ENCODE data around the gene TPST2. TPM values are rescaled to one million over a fixed set of nuclear protein-coding genes. Genes with fewer than 3 reads are reported as not detected.
"Not testable (repeated sequence)": the region's sequence is repeated elsewhere in the genome, so short reads cannot be mapped to it uniquely, and the experiment has no call there.

Gene TPST2
- total RNA-seq, 1 experiment from 2014 or later: 8.2 TPM

DNA sequence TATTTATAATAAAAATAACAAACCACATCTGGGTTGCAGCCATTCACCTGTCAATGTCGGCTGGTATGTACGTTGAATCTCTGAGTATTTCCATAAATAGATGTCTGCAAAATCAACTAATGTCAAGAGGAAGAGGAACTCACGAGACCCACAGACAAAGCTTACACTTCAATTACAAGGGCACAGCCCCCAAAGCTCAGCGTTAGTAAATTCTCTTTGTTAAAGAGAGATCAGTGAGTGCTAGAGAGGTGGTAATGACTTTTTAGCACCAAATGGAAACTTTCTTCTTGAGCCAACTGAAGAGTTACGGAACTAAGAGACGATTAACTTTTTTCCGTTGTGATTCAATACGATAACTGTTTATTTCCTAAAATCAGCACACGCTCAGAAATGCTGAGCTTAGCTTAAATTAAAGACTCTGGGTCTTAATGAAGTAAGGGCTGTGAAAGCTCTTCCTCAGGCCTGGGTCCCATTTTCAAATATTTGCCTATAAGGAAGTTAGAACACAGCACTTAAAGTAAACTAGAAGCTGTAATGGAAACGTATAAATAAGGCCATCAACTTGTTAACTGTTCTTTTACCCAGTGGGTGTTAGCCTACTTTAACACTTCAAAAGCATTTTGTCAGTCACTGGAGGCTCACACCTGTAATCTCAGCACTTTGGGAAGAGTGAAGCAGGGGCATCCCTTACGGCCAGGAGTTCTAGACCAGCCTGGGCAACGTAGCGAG is 54.9 kb downstream of the TPST2 start:
- no peaks in the 10 kb centered on the region for H3K9me3 ChIP-seq (ENCODE audit: low read depth, low read length, poor library complexity, severe bottlenecking)
- no peak overlapping the region for H3K27ac ChIP-seq (ENCODE audit: low read depth, low read length, poor library complexity, severe bottlenecking)
- no peak for TF ChIP-seq CTCF (conservative IDR thresholded peaks at IDR 0.05; ENCODE audit: low read depth, low read length)
- no peak for TF ChIP-seq EZH2 (IDR thresholded peaks at IDR 0.05; ENCODE audit: borderline replicate concordance, low read depth, low read length, poor library complexity, severe bottlenecking)
- DNase-seq (ENCODE audit: low spot score): no peak
- CTCF ChIA-PET: no interaction called here
- H3K4me1 ChIP-seq (ENCODE audit: insufficient read depth, low read length, poor library complexity, severe bottlenecking): no peaks in the 10 kb centered on the region
- BruUV-seq (replicated peaks): no TSS peak
- no peaks in the 10 kb centered on the region for H3K27me3 ChIP-seq (replicated peaks; ENCODE audit: insufficient read depth, low read depth, low read length, poor library complexity)
- no peaks in the 10 kb centered on the region for H3K36me3 ChIP-seq (ENCODE audit: insufficient read depth, low read length, poor library complexity, severe bottlenecking)
- H3K4me3 ChIP-seq (ENCODE audit: low read depth, low read length, poor library complexity, severe bottlenecking): no peak overlapping the region
- POLR2A ChIA-PET (ENCODE audit: low non-redundant PET): no interaction called here
- intact Hi-C loops (cut with micrococcal nuclease; ENCODE audit: unreplicated experiment): no loop called here

- Histone ChIP-seq H3K27me3 (replicated peaks; ENCODE audit: insufficient read depth, low read depth, low read length, poor library complexity) (no peaks in the 10 kb centered on the region), H3K27ac (ENCODE audit: low read depth, low read length, poor library complexity, severe bottlenecking) (no peak overlapping the region), H3K9me3 (ENCODE audit: low read depth, low read length, poor library complexity, severe bottlenecking) (no peaks in the 10 kb centered on the region), H3K4me3 (ENCODE audit: low read depth, low read length, poor library complexity, severe bottlenecking) (no peak overlapping the region), H3K36me3 (ENCODE audit: insufficient read depth, low read length, poor library complexity, severe bottlenecking) (no peaks in the 10 kb centered on the region), H3K4me1 (ENCODE audit: insufficient read depth, low read length, poor library complexity, severe bottlenecking) (no peaks in the 10 kb centered on the region)
- DNase-seq (ENCODE audit: low spot score): no peak
- ChIA-PET CTCF (no interaction called here), POLR2A (ENCODE audit: low non-redundant PET) (no interaction called here)
- TF ChIP-seq EZH2 (IDR thresholded peaks at IDR 0.05; ENCODE audit: borderline replicate concordance, low read depth, low read length, poor library complexity, severe bottlenecking): no peak
- intact Hi-C loops (cut with micrococcal nuclease; ENCODE audit: unreplicated experiment): no loop called here
- BruUV-seq (replicated peaks): no TSS peak
These were observed 55.6 kb downstream of the TPST2 start for GRCh38 chr22:26534171-26534855.

- H3K9me3 ChIP-seq (ENCODE audit: low read depth, low read length, poor library complexity, severe bottlenecking): no peaks in the 10 kb centered on the region
- no peak for DNase-seq (ENCODE audit: low spot score)
- no peak overlapping the region for H3K27ac ChIP-seq (ENCODE audit: low read depth, low read length, poor library complexity, severe bottlenecking)
- H3K4me3 ChIP-seq (ENCODE audit: low read depth, low read length, poor library complexity, severe bottlenecking): no peak overlapping the region
- ChIA-PET POLR2A (ENCODE audit: low non-redundant PET) (no interaction called here), CTCF (no interaction called here)
- no TSS peak for BruUV-seq (replicated peaks)
- TF ChIP-seq EZH2 (IDR thresholded peaks at IDR 0.05; ENCODE audit: borderline replicate concordance, low read depth, low read length, poor library complexity, severe bottlenecking) (no peak), CTCF (conservative IDR thresholded peaks at IDR 0.05; ENCODE audit: low read depth, low read length) (no peak)
- H3K4me1 ChIP-seq (ENCODE audit: insufficient read depth, low read length, poor library complexity, severe bottlenecking): no peaks in the 10 kb centered on the region
- no peaks in the 10 kb centered on the region for H3K27me3 ChIP-seq (replicated peaks; ENCODE audit: insufficient read depth, low read depth, low read length, poor library complexity)
- no peaks in the 10 kb centered on the region for H3K36me3 ChIP-seq (ENCODE audit: insufficient read depth, low read length, poor library complexity, severe bottlenecking)
- intact Hi-C loops (cut with micrococcal nuclease; ENCODE audit: unreplicated experiment): no loop called here
These were observed 60.6 kb downstream of the TPST2 start for GRCh38 chr22:26529345-26529744.

DNA sequence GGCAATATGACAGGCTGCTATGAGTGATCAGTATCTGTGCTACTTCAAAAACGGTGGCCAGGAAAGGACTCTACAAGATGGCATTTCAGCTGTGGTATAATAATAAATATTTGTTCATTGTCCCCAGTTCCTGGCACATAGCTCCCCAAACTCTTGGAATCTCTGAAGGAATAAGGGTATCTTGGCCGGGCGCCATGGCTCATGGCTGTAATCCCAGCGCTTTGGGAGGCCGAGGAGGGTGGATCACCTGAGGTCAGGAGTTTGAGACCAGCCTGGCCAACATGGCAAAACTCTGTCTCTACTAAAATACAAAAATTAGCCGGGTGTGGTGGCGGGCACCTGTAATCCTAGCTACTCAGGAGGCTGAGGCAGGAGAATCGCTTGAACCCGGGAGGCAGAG is 61.4 kb downstream of the TPST2 start:
- CTCF ChIA-PET; H3K27me3 ChIP-seq (replicated peaks; ENCODE audit: insufficient read depth, low read depth, low read length, poor library complexity); H3K36me3 ChIP-seq (ENCODE audit: insufficient read depth, low read length, poor library complexity, severe bottlenecking); BruUV-seq (replicated peaks); H3K4me1 ChIP-seq (ENCODE audit: insufficient read depth, low read length, poor library complexity, severe bottlenecking); DNase-seq (ENCODE audit: low spot score); H3K27ac ChIP-seq (ENCODE audit: low read depth, low read length, poor library complexity, severe bottlenecking); H3K4me3 ChIP-seq (ENCODE audit: low read depth, low read length, poor library complexity, severe bottlenecking); H3K9me3 ChIP-seq (ENCODE audit: low read depth, low read length, poor library complexity, severe bottlenecking); intact Hi-C loops (cut with micrococcal nuclease; ENCODE audit: unreplicated experiment); POLR2A ChIA-PET (ENCODE audit: low non-redundant PET): not testable (repeated sequence)

Data from A673 (cell line).